ES-I3 (cell line): ENCODE measurements around the gene EPC1.

Source experiments
- H3K36me3 ChIP-seq: 2 replicates; pipeline ENCODE4 v1.6.1; 2013; ENCODE audit warnings: mild to moderate bottlenecking, low read length, control low read depth, moderate library complexity; ENCODE audit not compliant: insufficient read depth
- H3K4me1 ChIP-seq: 2 replicates; pipeline ENCODE4 v1.6.1; 2013; ENCODE audit warnings: mild to moderate bottlenecking, control low read depth, low read length; ENCODE audit not compliant: insufficient read depth
- H3K9ac ChIP-seq: 2 replicates; pipeline ENCODE4 v1.6.1; 2013; ENCODE audit warnings: low read depth, mild to moderate bottlenecking, low read length, moderate library complexity
- H3K9me3 ChIP-seq: 2 replicates; pipeline ENCODE4 v1.6.1; 2013; ENCODE audit warnings: mild to moderate bottlenecking, low read length, moderate library complexity; ENCODE audit not compliant: control insufficient read depth, insufficient read depth

Gene EPC1

GRCh38 chr10:32337350-32337749, 9.6 kb downstream of the EPC1 start:
- no peaks in the 10 kb centered on the region for H3K36me3 ChIP-seq
- H3K9me3 ChIP-seq, result no peaks in the 10 kb centered on the region
- H3K4me1 ChIP-seq, result no peaks in the 10 kb centered on the region; the same call in none of the 2 replicates

DNA sequence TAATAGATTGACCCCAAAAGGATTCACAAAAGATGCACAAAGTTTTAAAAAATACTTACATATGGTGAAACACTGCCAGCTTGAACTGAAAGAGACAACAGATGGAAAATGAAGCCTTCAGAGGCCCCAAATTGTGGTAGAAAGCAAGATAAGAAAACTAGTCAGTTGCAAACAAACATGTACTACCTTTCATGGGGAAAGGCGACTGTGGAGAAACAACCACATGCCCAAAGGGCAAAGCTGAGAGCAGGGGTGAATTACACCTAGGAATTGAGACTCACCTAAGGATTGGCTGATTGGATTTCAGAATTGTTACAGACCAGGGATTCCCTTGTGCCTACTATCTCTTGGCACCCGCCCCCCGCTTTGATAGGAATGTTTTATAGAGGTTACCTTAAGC, 13.1 kb downstream of the EPC1 start:
- Histone ChIP-seq H3K9ac (no peak overlapping the region), H3K9me3 (no peaks in the 10 kb centered on the region), H3K4me1 (peaks cover 5% of the 10 kb centered on the region), H3K36me3 (no peaks in the 10 kb centered on the region)

More at GRCh38 chr10:32337350-32337749, 9.6 kb downstream of the EPC1 start:
- no peak overlapping the region for H3K9ac ChIP-seq

DNA sequence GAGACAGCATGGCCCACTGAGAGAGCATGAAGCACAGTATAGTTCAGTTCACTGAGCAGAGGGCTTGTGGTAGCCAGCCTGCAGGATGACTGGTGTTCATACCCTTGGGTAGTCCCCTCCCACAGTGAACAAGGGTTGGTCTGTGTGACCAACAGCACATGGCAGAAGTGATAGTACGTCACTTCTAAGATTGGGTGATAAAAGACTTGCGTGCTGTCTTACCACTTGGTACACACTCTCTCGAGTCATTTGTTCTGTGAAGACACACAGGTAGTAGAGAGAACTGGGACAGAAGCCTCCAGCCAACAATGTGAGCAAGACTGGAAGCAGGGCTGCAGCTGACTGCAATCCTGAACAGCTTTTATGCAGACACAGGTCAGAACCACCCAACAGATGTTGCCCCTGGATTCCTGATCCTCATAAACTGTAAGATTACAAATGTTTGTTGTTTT, 14.6 kb downstream of the EPC1 start:
- Histone ChIP-seq H3K9ac (no peak overlapping the region), H3K9me3 (no peaks in the 10 kb centered on the region), H3K36me3 (no peaks in the 10 kb centered on the region), H3K4me1 (peaks cover 15% of the 10 kb centered on the region)

DNA sequence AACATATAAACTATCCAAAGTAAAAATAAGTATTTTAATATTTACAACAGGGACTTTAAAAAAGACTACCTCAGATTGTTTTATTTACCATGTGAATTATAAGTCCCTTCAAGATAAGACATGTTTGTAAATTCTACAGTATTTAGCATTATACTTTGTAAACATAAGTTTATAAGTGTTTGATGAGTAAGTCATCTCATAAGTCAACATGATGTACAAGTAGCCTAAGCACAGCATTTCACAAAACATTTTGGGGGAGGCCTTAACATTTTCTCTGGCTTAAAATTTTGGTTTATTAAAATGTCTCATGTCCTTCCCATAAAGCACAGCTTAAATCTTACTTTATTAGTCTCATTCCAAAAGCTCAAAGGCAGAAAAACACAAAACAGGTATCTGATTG, 15.4 kb downstream of the EPC1 start:
- Histone ChIP-seq H3K4me1 (peaks cover 23% of the 10 kb centered on the region), H3K36me3 (no peaks in the 10 kb centered on the region), H3K9ac (no peak overlapping the region), H3K9me3 (no peaks in the 10 kb centered on the region)

- Histone ChIP-seq H3K36me3 (no peaks in the 10 kb centered on the region), H3K9ac (no peak overlapping the region), H3K9me3 (no peaks in the 10 kb centered on the region), H3K4me1 (peaks cover 25% of the 10 kb centered on the region)
Measured at GRCh38 chr10:32330214-32330613, 16.7 kb downstream of the EPC1 start.

DNA sequence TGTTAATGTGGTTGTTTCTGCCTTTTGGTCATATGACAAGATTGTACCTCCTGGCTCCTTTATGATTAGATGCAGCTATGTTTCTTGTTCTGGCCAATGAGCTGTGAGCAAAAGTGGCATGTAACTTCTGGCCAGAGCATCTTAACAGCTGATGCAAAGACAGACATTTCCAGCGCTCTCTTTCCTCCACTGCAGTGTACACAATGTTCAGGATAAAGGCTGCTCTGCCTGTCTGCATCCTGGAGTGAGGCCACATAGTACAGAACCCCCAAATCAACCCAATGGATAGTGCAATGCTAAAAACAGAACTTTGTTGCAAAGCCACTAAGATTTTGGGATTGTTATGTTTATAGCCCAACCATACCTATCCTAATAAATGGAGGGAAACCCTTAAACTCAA, 17.9 kb downstream of the EPC1 start:
- H3K9ac ChIP-seq, result no peak overlapping the region
- H3K9me3 ChIP-seq, result no peaks in the 10 kb centered on the region
- H3K4me1 ChIP-seq, result peaks cover 25% of the 10 kb centered on the region
- no peaks in the 10 kb centered on the region for H3K36me3 ChIP-seq

GRCh38 chr10:32328499-32328898, 18.5 kb downstream of the EPC1 start:
- H3K9ac ChIP-seq, result no peak overlapping the region
- H3K9me3 ChIP-seq, result no peaks in the 10 kb centered on the region
- no peaks in the 10 kb centered on the region for H3K36me3 ChIP-seq
- peaks cover 25% of the 10 kb centered on the region for H3K4me1 ChIP-seq

DNA sequence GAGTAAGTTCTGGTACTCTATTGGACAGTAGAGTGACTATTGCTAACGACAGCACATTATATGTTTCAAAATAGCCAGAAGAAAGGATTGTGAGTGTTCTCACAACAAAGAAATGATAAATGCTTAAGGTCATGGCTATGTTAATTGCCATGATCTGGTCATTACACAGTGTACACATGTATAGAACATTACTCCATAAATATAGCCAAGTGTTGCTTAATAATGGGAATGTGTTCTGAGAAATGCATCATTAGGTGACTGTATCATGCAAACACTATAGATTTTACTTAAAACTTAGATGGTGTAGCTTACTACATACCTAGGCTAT, 19.6 kb downstream of the EPC1 start:
- Histone ChIP-seq H3K36me3 (no peaks in the 10 kb centered on the region), H3K4me1 (peaks cover 25% of the 10 kb centered on the region), H3K9ac (no peak overlapping the region), H3K9me3 (no peaks in the 10 kb centered on the region)

GRCh38 chr10:32326680-32327363, 20.1 kb downstream of the EPC1 start:
- no peak overlapping the region for H3K9ac ChIP-seq
- peaks cover 25% of the 10 kb centered on the region for H3K4me1 ChIP-seq
- H3K9me3 ChIP-seq, result no peaks in the 10 kb centered on the region
- no peaks in the 10 kb centered on the region for H3K36me3 ChIP-seq

DNA sequence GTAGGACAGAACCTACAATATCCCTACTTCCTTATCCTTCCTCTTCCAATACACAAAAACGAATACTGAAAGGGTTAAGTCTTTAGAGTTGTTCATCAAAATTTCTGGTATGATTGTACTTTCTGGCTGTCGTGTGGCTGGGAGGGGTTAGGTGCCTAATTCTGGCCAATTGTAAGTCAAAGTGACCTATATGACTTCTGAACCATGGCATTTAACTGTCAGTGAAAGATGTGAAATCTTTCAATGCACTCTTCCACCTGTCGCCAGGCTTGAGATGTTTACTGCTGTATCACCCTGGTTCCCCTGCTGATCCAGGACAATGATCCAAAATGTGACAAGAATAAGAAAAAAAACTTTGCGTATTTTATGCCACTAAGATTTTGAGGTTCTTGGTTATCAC, 20.8 kb downstream of the EPC1 start:
- H3K4me1 ChIP-seq, result peaks cover 25% of the 10 kb centered on the region
- H3K9ac ChIP-seq, result no peak overlapping the region
- no peaks in the 10 kb centered on the region for H3K36me3 ChIP-seq
- no peaks in the 10 kb centered on the region for H3K9me3 ChIP-seq

DNA sequence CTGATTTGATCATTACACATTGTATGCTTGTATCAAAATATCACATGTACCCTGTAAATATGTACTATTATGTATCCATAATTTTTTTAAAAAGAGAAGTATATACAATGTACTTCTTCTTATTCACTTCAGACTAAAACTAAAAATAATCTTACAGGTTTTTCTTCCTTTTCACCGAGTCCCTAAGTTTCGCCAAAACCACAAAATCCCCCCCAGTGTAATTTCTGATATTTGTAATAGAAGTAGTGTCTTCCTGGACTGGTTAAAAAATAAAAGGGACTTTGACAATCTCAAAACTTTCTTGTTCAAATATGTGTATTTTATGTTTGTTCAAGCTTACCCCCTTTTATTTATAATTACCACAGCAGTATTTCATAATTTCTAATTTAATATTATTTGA, 23.9 kb downstream of the EPC1 start:
- Histone ChIP-seq H3K9ac (no peak overlapping the region), H3K4me1 (peaks cover 13% of the 10 kb centered on the region; the same call in 1 of the 2 replicates), H3K9me3 (no peaks in the 10 kb centered on the region), H3K36me3 (no peaks in the 10 kb centered on the region)

- H3K9ac ChIP-seq, result no peak overlapping the region
- no peaks in the 10 kb centered on the region for H3K36me3 ChIP-seq
- H3K9me3 ChIP-seq, result no peaks in the 10 kb centered on the region
- H3K4me1 ChIP-seq, result peaks cover 6% of the 10 kb centered on the region; the same call in 1 of the 2 replicates
Measured at GRCh38 chr10:32321016-32321631, 25.8 kb downstream of the EPC1 start.

GRCh38 chr10:32318476-32318896, 28.5 kb downstream of the EPC1 start:
- H3K4me1 ChIP-seq, result peaks cover 13% of the 10 kb centered on the region; the same call in 1 of the 2 replicates
- no peaks in the 10 kb centered on the region for H3K36me3 ChIP-seq
- H3K9me3 ChIP-seq, result no peaks in the 10 kb centered on the region
- no peak overlapping the region for H3K9ac ChIP-seq

DNA sequence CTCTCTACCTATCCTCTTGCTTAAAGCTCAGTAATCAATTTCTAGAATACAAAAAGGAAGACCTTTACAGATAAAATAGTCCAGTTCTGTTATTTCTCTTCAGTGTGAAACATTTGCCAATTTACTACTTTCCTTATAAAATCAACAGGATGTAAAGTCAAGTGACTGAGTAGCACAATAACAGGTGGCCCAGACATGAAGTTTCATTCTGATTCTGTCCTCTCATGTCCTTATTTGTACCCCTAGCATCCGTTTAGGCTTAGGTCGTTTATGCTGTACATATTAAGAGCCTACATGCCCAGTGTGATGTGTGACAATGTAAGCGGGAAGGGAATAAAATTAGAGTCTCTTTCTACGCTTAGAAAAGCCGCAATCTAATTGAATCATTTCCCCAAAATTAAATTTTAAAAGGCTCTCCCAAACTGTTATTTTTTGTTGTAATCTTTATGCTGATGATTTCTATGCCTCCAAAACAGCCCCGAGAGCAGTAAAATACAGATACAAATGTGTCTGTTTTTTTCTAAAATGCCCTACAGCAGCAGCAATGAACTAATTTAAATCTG, 29.1 kb downstream of the EPC1 start:
- H3K9ac ChIP-seq, result no peak overlapping the region
- H3K36me3 ChIP-seq, result no peaks in the 10 kb centered on the region
- H3K9me3 ChIP-seq, result no peaks in the 10 kb centered on the region
- peaks cover 13% of the 10 kb centered on the region; the same call in 1 of the 2 replicates for H3K4me1 ChIP-seq

DNA sequence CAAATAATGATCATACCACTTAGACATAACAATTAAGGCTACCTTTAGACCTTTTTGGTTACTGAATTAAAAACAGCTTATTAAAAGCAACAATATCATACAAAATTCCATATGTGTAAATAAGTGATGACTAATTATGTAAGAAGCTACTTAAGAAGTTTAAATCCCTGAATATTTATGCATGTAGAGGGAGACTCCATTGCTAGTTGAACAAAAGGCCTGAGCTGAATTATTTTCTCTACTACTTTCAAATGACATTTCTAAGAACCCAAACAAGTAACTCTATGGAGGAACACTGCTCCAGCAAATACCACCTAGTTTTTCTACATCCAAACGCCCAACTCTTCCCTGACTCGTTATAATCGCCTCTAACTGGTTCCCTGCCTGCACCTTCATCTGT, 31.5 kb downstream of the EPC1 start:
- Histone ChIP-seq H3K4me1 (peaks cover 13% of the 10 kb centered on the region; the same call in 1 of the 2 replicates), H3K36me3 (no peaks in the 10 kb centered on the region), H3K9me3 (no peaks in the 10 kb centered on the region), H3K9ac (no peak overlapping the region)
